ENCODE data around the gene TMEM8B.
"Not testable (repeated sequence)": the region's sequence is repeated elsewhere in the genome, so short reads cannot be mapped to it uniquely, and the experiment has no call there.

The TMEM8B gene

DNA sequence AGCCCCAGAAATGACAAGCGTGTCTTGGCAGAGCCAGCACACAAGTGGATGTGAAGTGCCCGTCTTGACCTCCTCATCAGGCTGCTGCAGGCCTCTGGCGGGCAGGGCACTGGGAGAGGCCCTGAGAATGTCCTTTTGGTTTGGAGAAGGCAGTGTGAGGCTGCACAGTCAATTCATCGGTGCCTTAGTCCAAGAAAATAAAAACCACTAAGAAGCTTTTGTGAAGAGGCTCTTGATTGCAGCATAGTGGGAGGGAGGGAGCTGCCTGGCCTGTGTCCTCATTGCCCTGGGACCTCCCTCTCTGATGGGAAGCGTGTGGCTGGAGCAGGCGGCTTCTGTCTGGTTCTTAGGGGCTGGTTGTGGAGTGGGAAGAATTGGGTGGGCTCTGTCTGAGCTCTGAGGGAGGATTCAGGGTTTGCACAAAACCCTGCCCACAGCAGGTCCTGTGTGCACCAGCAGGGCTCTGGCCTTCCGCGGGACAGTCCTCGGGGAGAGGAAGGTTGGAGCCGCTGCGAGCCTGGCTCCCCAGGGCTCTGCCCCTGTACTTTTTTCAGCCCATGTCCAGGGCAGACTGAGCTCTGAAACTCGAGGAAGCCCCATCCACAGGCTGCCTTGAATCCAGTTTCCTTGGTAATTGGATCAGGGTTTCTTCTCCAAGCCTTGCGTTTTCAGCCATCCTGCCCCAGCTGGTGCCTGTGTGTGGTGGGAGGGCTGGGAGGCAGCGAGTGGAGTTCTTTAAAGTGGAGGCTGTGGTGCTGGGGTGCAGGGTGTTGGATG, 78.1 kb downstream of the TMEM8B start:
- peak; percentile 86 for DNase-seq (ENCODE audit: low read depth, low spot score)

DNA sequence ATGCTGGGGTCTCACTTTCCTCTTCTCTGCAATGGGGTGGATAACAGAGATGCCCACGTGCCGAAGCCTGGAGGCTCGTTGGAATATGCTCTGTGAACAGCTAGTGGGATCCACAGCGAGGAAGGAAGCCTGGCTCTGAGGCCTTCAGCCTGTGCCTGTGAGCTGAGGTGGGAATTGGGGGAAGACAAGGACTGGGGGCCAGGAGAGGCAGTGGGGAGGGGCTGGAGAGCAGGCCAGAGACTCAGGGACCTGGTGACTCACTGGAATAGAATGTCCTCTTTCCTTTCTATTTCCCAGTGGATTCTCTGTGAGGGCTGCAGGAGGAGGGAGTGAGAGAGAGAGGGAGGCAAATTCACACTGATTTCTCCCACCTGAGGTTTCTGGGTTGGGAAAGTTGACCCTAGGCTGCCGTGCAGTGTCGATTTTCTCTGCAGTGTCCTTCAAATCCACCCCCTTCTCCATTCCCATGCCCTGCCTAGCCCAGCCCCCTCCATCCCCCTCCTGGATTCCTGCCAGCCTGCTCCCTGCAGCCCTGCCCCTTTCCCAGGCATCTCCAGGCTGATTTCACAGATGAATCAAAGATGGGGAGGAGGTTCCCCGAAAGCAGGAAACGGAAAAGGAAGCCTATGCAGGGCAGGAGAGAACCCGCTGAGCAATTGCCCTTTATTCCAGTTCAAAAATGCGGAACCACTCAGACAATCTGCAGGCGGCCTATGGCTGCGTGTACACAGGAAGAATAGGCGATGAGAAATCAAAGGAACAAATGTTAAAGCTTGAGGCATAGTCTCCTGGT, 78.9 kb downstream of the TMEM8B start:
- DNase-seq (ENCODE audit: low read depth, low spot score): peak; percentile 94

DNA sequence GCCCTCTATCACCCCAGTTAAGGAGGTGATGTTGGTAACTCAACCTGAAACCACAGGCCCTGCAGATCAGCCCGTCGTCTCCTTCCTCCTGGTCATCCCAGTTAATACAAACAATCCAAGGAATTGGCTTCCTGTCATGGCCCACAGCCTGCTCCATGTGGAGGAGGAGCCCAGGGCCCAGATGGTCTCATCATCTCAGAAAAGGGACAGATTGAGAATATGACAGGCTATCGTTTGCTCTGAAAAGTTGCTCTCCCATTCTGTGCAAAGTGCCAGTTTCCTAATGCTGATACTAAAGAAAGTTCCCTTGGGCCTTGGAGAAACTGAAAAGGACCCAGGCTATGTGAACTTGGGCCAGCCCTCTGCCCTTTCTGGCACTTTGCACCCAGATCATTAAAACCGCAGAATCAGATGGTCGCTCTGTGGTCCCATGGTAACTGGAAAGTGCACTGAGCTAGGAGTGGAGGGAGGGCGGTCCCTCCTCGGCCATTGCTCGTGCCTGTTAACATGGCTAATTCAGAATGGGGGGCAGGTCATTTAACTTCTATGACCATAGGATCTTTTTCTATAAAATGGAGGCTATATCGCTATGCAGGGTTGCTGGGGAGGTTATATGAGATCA, 79.6 kb downstream of the TMEM8B start:
- DNase-seq (ENCODE audit: low read depth, low spot score): no peak

DNA sequence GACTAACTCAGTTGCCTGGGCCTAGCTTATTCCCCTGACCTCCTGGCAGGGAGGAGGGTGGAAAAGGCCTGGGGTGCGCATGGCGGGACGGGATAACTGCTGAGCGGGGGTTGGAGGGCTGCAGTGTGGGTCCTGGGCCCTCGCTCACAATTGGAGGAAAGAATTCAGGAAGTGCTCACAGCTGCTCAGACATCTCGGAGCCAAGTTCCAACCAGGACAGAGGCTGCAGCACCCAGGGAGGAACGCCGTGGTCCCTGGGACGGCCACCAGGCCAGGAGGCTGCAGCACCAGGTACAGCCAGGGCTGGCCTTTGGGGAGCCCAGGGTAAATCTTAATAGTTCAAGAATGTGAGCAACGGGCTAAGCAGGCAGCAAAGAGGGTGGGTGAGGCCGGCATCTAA, 80.2 kb downstream of the TMEM8B start, which contains the start of gene SPAAR:
SPAAR (plus strand) TSS at position 217 of the 400 bp plus-strand sequence. CDS start 974 bp downstream, outside the sequence.
- no peak for DNase-seq (ENCODE audit: low read depth, low spot score)

DNA sequence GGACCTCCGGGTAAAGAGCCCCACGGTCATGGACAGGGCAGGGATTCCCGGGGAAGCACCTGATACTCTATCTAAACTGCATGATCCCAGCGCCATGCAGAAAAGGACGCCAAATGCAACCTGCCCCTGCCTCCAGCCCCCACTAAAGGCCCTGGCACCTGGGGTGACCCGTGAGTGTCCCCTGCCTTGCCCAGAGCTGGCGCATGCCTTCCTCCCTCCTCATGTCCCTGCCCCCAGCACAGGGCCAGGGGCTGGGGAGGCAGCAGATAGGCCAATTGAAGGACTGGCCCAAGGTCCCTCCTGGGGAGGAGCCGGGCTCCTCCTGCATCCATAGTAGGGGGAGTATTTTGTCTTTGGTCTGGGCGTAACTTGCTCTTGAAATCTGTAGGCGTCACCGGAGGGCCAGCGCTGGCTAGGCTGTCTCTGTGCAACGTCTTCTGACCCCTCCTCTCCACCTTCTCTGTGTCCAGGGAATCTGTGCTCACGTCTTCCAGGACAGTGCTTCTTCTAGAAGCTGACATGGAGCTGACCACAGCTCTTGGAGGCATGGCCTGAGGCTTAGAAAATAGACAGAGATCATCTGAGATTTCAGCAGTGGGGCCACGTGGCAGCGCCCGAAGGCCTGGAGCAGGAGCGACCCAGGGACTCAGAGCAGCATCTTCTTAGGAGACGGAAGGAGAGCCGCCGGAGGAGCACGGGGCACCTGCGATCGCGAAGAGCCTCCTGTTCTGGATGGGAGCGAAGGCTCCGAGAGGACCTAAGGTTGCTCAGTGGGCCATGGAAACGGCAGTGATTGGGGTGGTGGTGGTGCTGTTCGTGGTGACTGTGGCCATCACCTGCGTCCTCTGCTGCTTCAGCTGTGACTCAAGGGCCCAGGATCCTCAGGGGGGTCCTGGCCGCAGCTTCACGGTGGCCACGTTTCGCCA, 80.9 kb downstream of the TMEM8B start:
- no peak for DNase-seq (ENCODE audit: low read depth, low spot score)

DNA sequence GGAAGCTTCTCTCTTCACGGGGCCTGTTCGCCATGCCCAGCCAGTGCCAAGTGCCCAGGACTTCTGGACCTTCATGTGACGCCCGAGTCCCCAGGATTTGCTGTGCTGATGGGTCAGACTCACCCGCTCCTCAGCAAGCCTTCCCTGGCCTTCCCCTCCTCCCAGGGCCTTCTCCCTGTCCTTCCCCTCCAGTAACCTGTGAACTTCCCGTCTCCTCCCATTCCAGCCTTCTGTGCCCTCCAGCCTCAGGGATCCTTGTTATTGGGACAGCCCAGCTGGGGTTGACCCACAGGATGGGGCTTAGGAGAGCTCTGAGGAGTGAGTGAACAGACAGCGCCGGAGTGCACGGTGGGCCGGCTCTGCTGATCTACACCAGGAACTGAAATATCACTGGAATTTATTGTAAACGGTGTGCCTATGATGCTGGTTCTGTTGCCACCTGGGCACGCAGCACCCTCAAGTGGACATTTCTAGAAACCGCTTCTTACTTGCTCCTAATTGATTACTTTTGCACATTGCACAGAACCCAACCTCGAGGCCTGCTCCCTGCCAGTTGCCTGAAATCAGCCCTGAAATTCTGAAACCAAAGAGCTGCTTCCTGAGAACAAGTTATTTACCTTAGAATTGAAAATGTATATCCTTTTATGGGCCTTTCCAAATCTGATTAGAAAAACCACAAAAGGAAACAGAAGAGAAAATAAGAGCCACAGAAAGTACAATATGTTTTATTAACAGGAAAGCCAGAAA, 81.8 kb downstream of the TMEM8B start:
- DNase-seq (ENCODE audit: low read depth, low spot score): peak; percentile 76

DNA sequence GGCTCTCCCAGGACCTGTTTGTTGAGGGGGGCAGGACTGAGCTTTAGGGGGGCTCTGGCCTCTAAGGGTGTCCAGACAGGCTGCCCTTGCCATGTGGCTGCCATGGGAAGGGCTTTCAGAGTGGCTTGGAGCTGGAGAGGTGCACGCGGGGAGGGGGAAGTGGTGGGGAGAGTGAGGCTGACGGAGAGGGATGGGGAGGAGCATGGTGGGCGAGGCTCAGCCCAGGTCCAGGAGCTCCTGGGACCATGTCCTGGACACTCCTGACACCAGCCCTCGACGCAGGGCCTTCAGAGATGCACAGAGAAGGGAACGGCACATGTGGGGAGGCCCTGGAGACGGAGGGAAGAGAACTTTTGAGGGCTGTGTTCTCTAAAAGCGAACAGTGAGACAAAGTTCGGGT, 82.7 kb downstream of the TMEM8B start:
- DNase-seq (ENCODE audit: low read depth, low spot score): no peak

DNA sequence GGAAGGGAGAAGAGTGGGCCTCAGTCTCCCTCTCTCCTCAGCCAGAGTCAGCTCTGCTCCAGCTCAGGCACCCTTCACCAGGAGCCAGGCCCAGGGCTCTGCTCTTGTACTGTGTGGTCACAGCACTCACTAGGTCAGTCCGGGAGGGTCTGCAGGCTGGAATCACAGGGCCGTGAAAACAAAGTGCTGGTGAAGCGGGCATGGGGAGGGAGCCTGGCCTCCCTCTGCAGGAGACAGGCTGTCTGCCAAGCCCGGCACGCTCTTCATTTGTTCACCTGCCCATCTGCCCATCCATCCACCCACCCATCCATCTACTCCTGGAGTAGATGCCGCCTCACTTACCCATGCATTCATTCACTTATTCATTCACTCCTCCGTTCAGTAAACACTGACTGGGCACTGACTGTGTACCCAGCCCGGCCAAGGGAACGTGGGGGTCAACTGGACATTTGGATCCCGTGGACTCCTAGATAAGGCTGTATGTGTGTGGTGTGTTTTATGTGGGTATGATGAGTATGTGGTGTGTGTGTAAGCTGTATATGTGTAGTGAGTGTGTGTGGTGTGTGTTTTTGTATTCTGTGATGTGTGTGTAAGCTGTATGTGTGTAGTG, 83.9 kb downstream of the TMEM8B start:
- no peak for DNase-seq (ENCODE audit: low read depth, low spot score)

DNA sequence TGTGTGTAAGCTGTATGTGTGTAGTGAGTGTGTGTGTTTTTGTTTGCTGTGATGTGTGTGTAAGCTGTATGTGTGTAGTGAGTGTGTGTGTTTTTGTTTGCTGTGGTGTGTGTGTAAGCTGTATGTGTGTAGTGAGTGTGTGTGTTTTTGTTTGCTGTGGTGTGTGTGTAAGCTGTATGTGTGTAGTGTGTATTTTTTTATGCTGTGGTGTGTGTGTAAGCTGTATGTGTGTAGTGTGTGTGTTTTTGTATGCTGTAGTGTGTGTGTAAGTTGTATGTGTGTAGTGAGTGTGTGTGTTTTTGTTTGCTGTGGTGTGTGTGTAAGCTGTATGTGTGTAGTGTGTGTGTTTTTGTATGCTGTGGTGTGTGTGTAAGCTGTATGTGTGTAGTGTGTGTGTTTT, 84.4 kb downstream of the TMEM8B start:
- DNase-seq (ENCODE audit: low read depth, low spot score): not testable (repeated sequence)

DNA sequence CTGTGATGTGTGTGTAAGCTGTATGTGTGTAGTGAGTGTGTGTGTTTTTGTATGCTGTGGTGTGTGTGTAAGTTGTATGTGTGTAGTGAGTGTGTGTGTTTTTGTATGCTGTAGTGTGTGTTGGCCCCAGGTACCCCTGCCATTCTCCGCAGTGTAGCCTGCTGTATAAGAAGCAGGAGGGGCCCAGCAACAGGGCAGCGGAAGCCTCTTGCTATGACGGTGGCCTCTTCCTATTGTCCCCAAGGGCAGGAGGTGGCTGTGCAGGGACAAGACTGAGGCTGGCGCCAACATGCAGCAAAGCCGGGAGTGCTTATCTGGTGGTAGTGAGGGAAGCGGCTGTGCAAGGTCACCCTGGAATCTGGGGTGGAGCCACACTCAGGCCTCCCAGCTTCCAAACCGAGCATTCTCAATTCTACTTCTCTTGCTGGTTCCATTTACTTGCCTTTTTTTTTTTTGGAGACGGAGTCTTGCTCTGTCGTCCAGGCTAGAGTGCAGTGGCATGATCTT, 85.3 kb downstream of the TMEM8B start:
- peak; percentile 41 for DNase-seq (ENCODE audit: low read depth, low spot score)
